ENCODE measurements around the gene SLX4IP. TPM values are rescaled to one million over a fixed set of nuclear protein-coding genes. Genes with fewer than 3 reads are reported as not detected.
A peak's percentile ranks its signal among the peaks of the same experiment; 100 is the strongest.

Gene SLX4IP
- total RNA-seq, 2 donors from 2014 or later = 3.8 to 9.1 TPM

DNA sequence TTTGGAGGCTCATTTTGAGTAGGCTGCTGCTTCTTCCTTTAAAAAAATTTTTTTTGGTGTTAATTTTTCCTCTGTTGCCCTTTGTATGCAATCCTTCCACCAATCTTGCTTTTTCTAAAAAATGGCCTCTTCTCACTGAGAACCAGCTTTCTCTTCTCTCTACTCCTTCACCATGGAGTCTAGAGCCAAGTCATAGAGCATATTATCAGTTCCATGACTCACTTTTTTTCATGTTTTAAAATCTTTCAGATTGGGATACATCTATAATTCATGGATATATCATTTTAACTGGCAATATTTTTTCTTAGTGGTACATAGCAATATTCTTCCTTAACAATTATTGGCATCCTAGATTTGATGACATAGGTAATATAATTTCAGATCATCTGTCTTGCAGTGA lies 62.7 kb downstream of the SLX4IP start:
- no peak for DNase-seq (ENCODE audit: low spot score in 2 of 2)
- H3K36me3 Mint-ChIP-seq = peaks cover 4 to 5% of the 10 kb centered on the region in 2 donors
- H3K9me3 Mint-ChIP-seq = no peaks in the 10 kb centered on the region
- ATAC-seq = no peak
- H3K27ac Mint-ChIP-seq = no peak overlapping the region

DNA sequence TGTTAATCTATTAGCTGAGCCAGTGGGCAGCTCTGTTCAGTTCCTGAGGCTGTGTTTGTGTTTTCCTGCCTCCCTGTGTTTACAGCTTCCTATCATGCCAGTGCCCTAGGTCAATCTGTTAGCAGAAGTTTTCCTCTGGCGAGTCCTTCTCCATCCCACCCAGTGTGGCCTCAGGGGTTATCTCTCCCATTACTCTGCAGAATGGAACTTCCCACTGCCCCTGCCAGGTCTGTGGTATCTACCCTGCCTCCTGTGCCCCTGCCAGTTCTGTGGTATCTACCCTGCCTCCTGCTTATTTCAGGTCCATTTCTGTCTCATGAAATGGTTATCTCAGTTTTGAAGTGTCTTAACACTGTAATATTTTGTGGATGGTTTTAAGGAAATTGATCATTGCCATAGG lies 63.1 kb downstream of the SLX4IP start:
- peak overlapping the region in 1 of 2 donors; percentile 47 for H3K27ac Mint-ChIP-seq
- H3K36me3 Mint-ChIP-seq = peaks cover 4 to 9% of the 10 kb centered on the region in 2 donors
- H3K9me3 Mint-ChIP-seq = no peaks in the 10 kb centered on the region
- ATAC-seq (no peak), DNase-seq (ENCODE audit: low spot score in 2 of 2) (no peak)

DNA sequence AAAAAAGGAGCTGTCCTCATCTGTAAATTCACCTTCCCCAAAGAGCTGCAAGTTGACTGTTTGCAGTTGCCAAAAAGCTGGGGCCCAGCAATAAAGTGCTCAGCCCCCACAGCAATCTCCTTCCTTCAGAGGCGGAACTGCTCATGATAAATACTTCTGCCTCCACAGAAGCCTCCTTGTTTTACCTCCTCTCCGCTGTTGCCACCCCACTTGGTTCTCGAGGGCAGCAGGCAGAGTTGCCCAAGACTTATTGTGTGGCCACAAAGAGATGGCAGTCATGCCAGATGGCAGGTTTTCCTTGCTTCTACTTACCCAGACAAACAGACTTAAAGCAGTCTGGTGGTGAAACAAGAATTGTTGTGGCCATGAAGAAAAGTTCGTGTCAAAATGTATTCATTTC lies 66.3 kb downstream of the SLX4IP start:
- ATAC-seq = peak; percentile 52 to 59
- no peaks in the 10 kb centered on the region for H3K9me3 Mint-ChIP-seq
- no peak for DNase-seq (ENCODE audit: low spot score in 2 of 2)
- peak overlapping the region in 1 of 2 donors; percentile 81 for H3K27ac Mint-ChIP-seq
- peaks cover 4 to 9% of the 10 kb centered on the region in 2 donors for H3K36me3 Mint-ChIP-seq

DNA sequence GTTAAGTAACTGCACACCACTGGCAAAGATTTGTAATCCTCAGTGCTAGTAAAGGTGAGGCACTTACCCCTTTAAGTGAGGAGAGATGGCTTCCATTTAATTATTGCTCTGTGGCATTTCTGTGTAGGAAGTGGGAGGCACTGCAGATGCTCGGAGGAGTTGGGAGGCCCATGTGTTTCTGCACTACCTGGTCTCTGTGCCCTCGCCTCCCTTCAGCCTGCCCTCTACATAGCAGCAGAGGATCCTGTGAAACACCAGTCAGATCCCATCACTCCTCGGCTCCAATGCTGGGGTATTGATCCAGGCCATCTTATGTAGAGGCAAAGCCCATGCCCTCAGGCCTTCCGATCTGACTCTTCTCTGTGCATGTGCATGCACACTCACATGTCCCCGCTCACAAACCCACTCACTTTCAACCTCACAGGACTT lies 67.0 kb downstream of the SLX4IP start:
- peaks cover 4 to 9% of the 10 kb centered on the region in 2 donors for H3K36me3 Mint-ChIP-seq
- H3K27ac Mint-ChIP-seq = peak overlapping the region; percentile 18 to 81
- ATAC-seq (peak; percentile 50 to 70), DNase-seq (ENCODE audit: low spot score in 2 of 2) (peak in 1 of 2 donors; percentile 7)
- H3K9me3 Mint-ChIP-seq = no peaks in the 10 kb centered on the region

DNA sequence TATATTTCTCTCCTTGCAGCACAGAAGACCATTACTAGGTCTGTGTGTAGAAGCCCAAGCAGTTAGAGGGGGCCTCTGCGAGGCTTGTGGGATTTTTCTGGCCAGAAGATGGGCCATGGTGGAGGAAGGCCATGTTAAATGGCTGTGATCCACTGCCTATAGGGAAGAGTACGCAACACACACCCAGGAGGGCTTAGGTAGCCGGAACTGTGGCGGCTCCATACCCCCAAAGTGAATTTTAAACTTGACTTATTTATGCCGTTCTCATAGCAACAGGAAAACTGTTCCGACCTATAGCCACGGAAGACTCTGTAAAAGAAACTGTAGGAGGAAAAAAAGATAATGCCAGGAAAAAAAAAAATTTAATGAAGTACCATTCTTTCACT lies 69.5 kb downstream of the SLX4IP start:
- no peak for DNase-seq (ENCODE audit: low spot score in 2 of 2)
- Mint-ChIP-seq H3K9me3 (no peaks in the 10 kb centered on the region), H3K36me3 (peaks cover 3 to 9% of the 10 kb centered on the region in 2 donors), H3K27ac (no peak overlapping the region)
- no peak for ATAC-seq

DNA sequence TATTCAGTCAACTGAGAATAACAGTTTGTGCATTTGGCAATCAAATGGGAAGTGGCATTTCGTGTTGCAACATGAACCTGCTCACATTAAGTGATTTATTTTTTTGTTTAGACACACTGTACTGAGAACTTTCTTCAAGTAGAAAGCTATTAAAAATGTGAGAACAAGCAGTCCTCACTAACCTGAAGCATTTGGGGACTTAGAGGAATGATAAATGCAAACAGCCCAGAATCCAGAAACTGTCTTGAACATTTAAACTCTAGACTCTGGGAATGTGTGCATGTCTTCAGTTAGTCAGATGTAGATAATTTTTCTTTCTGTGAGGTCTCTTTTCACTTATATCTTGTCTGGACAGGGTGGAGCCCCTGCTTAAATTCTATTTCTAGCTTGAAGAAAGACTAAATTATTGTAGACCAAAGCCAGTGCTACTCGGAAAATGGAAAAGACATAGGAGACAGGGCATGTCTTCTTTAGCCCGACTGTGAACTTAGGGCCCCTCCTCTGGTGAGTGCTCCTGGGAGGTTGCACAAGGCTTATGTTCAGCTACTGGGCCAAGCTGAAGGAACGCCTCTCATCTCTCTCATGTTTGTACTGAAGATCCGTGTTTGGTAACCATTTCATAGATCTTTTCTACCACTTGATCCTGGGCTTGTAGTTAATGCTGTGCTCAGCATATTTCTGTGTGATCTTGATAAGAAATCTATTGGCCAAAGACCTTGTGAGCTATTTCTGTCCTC lies 70.1 kb downstream of the SLX4IP start:
- DNase-seq (ENCODE audit: low spot score in 2 of 2) = no peak
- no peak for ATAC-seq
- Mint-ChIP-seq H3K9me3 (no peaks in the 10 kb centered on the region), H3K36me3 (peaks cover 0 to 9% of the 10 kb centered on the region in 2 donors), H3K27ac (no peak overlapping the region)

DNA sequence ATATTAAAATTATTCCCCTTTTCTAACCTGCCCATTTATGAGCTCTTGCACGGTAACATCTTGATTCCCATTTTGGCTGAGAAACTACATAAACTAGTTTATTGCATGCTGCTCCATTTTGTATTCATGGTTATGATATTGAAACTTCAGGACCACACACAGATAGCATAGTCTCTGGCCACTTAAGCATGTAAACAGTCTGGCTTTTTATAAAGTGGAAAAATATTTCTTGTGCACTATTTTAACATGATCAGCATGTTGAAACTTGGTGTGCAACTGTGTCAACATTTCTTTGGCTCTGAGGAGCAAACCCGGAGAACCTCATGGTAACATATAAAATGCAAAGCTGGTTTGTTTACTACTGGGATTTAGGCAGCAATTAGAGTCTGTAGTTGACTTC lies 70.7 kb downstream of the SLX4IP start:
- DNase-seq (ENCODE audit: low spot score in 2 of 2) = no peak
- H3K27ac Mint-ChIP-seq = no peak overlapping the region
- peaks cover 0 to 9% of the 10 kb centered on the region in 2 donors for H3K36me3 Mint-ChIP-seq
- H3K9me3 Mint-ChIP-seq = no peaks in the 10 kb centered on the region
- no peak for ATAC-seq

DNA sequence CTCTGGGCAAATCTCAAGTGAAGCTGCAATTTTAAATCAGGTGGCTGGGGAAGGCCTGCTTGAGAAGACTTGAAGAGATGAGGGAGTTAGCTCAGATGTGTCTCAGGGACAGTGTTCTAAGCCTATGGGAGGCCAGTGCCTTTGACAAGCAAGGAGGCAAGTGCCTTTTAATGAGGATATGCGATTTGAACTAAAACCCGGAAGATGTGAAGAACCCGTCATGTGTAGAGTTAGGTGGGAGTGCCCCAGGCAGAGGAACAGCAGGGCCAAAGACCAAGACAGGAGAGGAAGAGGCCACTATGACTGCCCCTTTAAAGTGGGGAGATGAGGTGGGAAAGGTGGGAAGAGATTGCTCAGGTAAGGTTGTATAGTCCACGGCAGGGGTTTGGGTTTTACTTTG lies 71.9 kb downstream of the SLX4IP start:
- H3K27ac Mint-ChIP-seq = no peak overlapping the region
- ATAC-seq = no peak
- DNase-seq (ENCODE audit: low spot score in 2 of 2) = no peak
- H3K9me3 Mint-ChIP-seq = no peaks in the 10 kb centered on the region
- H3K36me3 Mint-ChIP-seq = peaks cover 0 to 9% of the 10 kb centered on the region in 2 donors

DNA sequence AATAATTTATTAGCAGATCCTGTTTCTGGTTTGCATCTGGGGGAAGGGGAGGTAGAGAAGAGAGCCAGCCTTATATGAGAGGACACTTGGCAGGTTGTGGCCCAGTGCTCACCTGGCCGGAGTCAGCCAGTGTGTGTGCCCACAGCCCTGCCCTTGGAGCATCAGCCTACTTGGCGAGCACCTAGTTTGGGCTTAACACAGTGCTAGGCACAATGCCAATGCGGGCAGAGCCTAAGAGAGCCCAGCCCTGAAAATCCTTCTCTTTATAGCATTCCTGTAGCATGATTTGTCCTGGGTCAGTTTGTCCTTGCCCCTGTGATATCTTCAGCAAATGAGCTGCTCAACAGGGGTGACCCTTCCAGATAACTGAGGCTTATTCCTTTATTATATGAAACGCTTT lies 73.0 kb downstream of the SLX4IP start:
- Mint-ChIP-seq H3K27ac (no peak overlapping the region), H3K9me3 (no peaks in the 10 kb centered on the region), H3K36me3 (peaks cover 0 to under 1% of the 10 kb centered on the region in 2 donors)
- ATAC-seq = no peak
- no peak for DNase-seq (ENCODE audit: low spot score in 2 of 2)

DNA sequence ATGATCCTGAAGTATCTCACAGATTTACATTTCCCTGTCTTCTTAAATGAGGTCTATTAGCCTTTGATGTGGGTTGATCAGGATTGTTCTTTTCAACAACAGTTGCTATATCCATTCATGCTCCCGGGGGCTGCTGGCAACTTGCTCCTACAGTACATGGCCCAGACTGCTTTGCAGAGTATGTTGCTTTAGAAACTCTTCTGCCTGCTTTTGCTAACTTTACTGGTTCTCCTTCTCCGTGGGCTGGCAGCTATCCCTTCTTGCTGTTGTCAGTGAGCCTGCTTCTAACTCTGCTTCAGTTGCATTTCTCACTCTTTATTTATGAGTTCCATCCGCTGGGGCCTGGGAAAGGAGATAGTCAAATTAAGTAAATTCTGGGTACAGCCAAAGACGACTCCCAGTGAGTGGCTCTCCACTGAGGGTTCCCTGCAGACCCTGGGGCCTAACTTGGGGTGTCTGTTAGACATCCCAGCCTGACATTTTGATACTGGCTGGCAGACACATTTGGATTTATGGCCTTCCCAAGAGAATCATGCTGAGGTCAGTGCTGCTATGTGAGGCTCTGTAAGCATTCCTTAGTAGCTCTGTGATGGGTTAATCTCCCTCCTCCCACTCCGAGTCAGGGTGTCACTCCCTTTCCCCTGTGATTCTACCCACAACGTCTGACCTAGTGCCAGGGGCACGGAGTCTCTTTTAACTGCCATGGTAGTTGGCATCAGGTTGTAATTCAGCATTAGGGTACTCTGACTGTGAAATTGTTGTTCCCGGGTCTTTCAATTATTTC lies 73.6 kb downstream of the SLX4IP start:
- DNase-seq (ENCODE audit: low spot score in 2 of 2) = no peak
- no peak for ATAC-seq
- Mint-ChIP-seq H3K36me3 (no peaks in the 10 kb centered on the region), H3K27ac (no peak overlapping the region), H3K9me3 (no peaks in the 10 kb centered on the region)

DNA sequence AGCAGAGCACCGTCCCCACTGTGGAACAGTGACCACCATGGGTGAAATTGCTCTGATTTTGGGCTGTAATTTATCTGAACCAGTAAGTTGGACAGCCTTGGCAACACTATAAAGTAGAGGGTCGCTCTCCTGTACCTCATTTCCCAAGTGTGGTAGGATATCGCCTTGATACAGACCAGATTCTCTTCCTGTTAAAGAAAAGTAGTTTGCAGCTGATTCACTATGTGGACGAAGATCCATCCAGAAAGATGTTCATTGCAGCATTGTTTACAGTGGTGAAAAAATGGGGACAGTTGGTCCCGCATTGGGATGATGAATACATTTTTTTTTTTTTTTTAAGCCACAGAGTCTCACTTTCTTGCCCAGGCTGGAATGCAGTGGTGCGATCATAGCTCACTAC lies 74.3 kb downstream of the SLX4IP start:
- Mint-ChIP-seq H3K27ac (no peak overlapping the region), H3K36me3 (no peaks in the 10 kb centered on the region), H3K9me3 (no peaks in the 10 kb centered on the region)
- ATAC-seq = no peak
- no peak for DNase-seq (ENCODE audit: low spot score in 2 of 2)

DNA sequence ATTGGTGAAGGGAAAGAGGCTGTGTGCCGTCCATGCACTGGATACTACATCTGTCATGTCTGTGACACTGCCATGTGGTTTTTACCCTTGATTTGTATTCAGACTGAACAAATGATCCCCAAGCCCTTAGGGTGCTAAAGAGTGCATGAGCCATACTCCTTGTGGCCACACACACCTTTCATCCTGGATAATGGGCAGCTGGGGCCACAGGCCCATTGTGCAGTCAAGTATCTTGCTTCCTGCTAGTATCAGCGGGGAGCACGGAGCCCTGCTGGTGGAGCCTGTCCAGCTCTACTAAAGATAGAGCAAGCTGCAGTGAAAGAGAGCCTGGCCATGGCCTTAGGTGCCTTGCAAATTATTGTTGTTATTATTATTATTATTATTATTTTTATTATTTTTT lies 75.1 kb downstream of the SLX4IP start:
- ATAC-seq = no peak
- Mint-ChIP-seq H3K36me3 (peaks cover 4 to 5% of the 10 kb centered on the region in 2 donors), H3K9me3 (no peaks in the 10 kb centered on the region), H3K27ac (no peak overlapping the region)
- DNase-seq (ENCODE audit: low spot score in 2 of 2) = no peak

DNA sequence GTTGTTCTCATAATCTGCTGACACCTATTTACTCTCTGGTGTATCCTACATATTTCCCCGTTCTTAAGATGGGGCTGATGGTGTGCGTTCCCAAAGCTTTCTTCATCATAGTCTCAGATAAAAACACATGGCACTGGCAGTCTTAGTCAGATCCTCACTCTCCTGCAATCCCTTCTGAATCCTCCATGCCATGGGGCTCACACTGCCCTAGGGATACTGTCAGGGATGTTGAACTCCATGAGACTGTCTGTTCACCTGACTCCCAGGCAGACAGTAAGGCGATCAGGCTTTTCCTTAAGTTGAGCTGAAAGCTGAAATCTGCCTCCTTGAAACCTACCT lies 76.0 kb downstream of the SLX4IP start:
- Mint-ChIP-seq H3K36me3 (peaks cover 4 to 5% of the 10 kb centered on the region in 2 donors), H3K27ac (peak overlapping the region; percentile 52 to 75), H3K9me3 (no peaks in the 10 kb centered on the region)
- DNase-seq (ENCODE audit: low spot score in 2 of 2) (no peak), ATAC-seq (no peak)

DNA sequence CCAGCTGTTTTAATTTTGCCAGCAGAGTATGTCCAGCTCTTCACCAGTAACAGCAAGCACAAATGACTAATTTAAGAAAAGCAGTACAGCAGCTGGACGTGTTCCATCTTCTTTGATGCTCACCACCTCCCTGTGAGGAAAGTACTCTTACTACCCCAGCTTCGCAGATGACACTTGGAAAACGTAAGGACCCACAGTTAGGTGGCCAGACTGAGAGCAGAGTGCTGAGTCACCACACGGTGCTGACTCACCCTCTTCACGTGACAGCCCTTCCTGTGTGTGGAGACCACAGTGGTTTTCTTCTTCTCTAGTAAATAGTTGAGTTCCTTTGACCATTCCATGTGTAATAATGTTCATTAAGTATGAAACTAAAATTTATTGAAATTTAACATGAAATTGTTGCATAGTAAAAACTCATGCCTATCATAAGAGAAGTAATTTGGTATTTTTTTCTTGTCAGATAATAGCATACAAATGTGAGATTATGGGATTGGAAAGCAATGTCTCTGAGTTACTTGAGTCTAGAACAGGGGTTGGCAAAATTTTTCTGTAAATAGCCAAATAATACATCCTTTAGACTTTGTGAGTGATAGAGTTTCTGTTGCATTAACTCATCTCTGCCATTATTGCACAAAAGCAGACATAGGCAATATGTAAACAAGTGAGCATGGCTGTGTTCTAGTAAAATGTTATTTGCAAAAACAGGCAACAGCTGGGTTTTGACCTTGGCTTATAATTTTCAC lies 76.6 kb downstream of the SLX4IP start:
- ATAC-seq (peak; percentile 96 to 99), DNase-seq (ENCODE audit: low spot score in 2 of 2) (peak; percentile 60 to 76)
- Mint-ChIP-seq H3K36me3 (peaks cover 4 to 5% of the 10 kb centered on the region in 2 donors), H3K9me3 (no peaks in the 10 kb centered on the region), H3K27ac (peak overlapping the region; percentile 52 to 75)

DNA sequence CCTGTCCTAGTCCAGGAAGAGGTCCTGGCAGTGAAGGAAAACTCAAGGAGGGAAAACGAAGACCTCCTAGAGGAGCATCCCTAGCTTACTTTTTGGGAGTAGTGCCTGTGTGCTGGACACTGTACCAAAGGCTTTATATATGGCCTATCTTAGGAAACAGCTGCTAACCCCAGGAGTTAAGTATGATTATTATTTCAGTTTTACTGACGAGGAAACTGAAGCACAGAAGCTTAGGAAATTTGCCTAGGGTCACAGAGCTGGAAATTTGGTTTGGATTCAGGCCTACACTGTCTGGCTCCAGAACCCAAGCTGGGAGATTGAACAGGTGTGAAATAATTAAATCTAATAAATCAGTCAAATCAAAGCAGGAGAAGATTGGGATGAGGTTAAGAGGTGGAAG lies 78.0 kb downstream of the SLX4IP start:
- Mint-ChIP-seq H3K9me3 (no peaks in the 10 kb centered on the region), H3K36me3 (peaks cover 4 to 5% of the 10 kb centered on the region in 2 donors), H3K27ac (no peak overlapping the region)
- no peak for ATAC-seq
- DNase-seq (ENCODE audit: low spot score in 2 of 2) = no peak

DNA sequence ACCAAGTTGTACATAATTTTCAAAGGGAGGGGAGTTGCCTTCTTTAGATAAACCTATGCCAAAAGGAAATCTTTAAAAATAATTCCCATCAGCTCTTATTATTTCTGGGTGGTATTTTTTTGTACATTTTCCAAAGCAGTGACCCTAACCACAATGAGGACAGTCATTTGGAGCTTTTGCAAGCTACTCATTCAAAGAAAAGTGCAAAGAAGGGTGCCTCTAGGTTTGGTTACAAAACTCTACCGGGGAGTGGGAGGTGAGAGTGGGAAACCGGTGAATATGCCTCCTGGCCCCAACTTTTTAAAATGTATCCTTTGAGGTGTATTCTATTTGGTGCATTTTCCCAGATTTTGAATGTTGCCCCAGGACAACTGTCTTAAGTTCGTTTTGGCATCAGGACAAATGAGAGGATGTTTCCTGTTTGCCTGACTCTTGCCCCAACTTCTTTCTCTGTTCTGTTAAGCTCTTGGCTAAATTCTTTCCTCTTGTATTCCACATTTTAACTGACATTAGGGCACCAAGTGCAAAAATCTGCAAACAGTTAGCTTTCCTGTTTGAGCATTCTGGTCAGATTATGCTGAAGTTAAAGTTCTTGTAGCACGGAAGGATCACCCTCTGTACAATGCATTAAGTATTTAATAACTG lies 78.9 kb downstream of the SLX4IP start:
- no peak for DNase-seq (ENCODE audit: low spot score in 2 of 2)
- no peak overlapping the region for H3K27ac Mint-ChIP-seq
- peaks cover 4 to 5% of the 10 kb centered on the region in 2 donors for H3K36me3 Mint-ChIP-seq
- H3K9me3 Mint-ChIP-seq = no peaks in the 10 kb centered on the region
- ATAC-seq = peak in 1 of 2 donors; percentile 55

DNA sequence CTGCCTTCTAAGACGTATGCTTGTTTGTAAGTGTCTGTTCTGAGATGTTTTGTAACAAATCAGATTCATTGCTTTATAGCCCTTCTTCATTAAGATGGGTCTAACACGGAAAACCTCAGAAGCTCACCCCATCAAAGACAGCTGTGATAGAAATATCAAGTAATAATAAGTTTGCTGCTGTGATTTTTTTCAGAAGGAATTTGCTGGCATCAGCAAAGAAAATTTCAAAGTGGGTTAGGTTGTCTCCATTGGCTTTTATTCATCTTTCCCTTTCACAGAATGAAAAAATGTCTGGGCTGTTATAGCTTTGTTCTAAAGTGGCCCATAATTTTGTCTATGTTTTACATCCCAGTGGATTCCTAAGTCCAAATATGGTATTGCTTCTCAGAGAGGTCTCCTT lies 81.4 kb downstream of the SLX4IP start:
- Mint-ChIP-seq H3K9me3 (no peaks in the 10 kb centered on the region), H3K27ac (no peak overlapping the region), H3K36me3 (peaks cover 4 to 5% of the 10 kb centered on the region in 2 donors)
- DNase-seq (ENCODE audit: low spot score in 2 of 2) = no peak
- ATAC-seq = no peak
